SK-MEL-5 (cell line): ENCODE results near the gene ZRANB3. TPM values are rescaled to one million over a fixed set of nuclear protein-coding genes. Genes with fewer than 3 reads are reported as not detected.

Experiments
- DNase-seq: peaks from one replicate; pipeline ENCODE4 v3.0.0-alpha.2; 2016; ENCODE audit warnings: low read depth, low spot score
- in situ Hi-C: cut with HindIII; loops from 2 replicates; pipeline ENCODE4 v1.10.0; 2016; ENCODE audit warnings: low sequenced_read_pairs, high pct_unique_total_duplicates, low pct_unique_long_range_greater_than_20kb
- total RNA-seq: library from RNA; depleted of rRNA; stranded (reverse); fragments of >200 nt; shearing (Covaris generic); gene quantifications from 2 replicates; pipeline ENCODE4 v1.2.3, GENCODE V29; 2014

ZRANB3 gene
- total RNA-seq, 1 experiment from 2014 or later = 9.7 TPM

DNA sequence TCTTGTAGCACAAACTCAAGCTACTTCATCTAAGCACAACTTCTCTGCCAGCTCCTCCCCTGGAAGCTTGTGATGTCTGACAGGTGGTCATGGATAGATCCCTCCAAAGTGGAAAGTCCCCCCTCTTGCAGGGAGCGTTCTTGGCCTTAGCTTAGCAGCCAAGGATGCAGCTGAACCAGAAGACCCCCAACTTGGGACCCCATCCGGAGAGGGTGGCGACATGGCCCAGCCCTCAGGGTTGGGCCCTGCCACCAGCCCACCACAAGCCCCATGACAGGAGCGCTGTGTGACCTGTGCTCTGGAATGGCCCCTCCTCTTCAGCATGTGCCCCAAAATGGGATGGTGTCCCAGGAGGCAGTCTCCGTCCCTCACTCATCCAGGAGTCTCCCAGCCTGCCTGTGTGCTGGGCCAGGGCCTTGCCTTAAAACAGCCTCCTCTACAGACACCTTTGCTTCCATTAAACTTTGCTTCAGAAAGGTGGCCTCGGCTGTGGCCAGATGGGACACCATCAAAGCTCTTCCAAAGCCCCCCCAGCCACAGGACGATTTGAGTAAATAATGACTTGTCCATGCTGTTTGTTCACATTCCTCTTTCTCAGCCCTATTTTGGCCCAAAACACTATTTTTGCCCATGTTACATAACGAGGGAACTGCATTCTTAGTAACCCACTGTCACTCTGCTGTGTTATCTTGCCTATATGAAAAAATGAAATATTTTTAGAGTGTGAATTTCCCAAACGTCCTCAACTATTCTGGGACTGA lies 356.8 kb downstream of the ZRANB3 start:
- in situ Hi-C loops = no loop called here

DNA sequence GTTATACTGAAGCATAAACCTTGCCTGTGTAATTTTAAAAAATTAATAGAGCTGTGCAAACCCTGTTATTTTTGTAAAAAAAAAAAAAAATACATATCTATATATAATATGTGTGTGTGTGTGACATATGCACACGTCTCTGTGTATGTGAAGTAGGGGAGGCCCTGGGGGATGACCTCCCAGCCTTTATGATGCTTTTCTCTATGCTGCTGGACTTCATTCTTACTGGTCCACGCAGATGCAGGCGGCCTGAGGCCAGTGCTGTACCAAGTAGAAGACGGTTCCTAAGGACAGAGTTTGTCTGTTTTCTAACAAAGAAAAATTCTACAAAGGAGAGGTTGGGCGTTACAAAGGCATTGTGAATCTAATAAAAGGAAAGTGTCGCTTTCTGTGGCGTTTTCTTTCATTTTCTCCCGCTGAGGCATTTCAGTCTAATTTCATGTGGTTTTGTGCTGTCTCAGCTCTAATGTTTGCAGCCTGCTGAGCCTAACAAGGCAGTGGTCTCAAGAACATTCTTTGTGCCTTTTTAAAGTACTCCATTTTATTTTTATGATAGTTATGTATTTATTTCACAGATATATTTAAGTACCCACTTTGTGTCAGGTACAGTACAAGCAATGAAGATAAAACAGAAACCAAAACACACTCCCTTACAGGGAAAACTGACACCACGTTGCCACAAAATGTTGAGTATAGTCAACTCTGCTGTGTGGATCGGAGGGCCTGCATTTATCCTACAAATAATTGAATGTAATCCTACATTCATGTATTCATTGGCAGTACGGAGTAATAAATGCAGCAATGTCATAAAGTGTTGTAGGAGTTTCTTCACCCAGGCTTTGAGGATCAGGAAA lies 360.9 kb downstream of the ZRANB3 start:
- DNase-seq = no peak

More for the DNA sequence above, 356.8 kb downstream of the ZRANB3 start:
- DNase-seq = no peak

DNA sequence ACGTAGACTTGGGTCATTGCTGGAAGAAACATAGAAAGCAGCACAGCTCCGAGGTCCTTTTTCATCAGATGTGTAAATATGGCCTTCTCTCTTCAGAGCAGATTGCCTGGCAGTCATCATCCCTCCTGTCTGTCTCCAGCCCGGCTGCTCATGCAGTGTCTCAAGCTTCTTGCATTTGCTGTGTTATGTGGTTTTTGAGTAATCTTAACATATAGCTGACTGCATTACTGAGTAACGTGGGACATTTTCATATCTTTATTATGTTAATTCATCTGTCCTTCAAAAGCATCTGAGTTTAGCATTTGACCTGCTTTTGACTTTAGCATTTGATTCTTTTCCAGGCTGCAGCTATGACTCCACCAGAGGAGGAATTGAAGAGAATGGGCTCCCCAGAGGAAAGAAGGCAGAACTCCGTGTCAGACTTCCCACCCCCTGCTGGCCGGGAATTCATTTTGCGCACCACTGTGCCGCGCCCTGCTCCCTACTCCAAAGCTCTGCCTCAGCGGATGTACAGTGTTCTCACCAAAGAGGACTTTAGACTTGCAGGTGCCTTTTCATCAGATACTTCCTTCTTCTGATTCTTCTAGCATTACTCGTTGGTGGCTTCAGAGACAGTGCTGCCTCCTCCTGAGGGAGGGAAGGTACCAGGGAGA lies 362.7 kb downstream of the ZRANB3 start:
- DNase-seq = no peak
- in situ Hi-C loops = no loop called here

More for the DNA sequence above, 360.9 kb downstream of the ZRANB3 start:
- in situ Hi-C loops = no loop called here

DNA sequence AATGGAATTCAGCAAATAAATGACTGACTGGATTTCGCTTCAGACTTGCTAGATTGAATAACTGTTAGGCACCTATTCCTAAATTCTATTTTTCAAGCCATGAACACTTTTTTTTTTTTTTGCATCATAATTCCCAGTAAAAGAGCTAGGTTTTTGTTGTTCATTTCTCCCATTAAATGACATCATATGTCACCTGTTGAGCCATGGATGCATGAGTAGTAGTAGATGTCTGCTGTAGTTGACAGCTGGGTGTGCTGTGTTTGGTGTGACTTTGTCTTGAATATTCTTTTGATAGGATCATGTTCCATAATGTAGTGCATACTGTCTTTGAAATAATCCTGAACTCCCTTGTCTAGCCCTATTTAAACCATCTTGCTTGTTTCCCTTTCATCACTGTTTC lies 363.7 kb downstream of the ZRANB3 start:
- DNase-seq = no peak
- in situ Hi-C loops = no loop called here

DNA sequence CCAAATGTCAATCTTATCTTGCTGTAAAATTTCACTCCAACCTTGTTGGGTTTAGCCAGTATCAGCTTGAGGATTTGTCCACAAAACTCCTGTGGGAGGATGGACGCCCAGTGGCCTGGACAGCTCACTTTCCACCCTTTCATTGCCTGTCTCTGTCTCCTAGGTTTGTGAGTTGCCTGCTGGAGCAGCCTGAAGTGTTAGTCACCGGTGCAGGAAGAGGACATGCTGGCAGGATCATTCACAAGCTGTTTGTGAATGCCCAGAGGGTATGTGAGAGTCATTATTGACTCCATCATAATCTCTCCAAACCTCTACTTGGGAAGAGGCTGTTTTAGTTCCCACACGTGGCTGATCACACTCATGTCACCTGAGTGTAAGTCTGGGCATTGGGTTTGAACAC lies 366.6 kb downstream of the ZRANB3 start:
- in situ Hi-C loops = no loop called here
- peak; percentile 67 for DNase-seq

DNA sequence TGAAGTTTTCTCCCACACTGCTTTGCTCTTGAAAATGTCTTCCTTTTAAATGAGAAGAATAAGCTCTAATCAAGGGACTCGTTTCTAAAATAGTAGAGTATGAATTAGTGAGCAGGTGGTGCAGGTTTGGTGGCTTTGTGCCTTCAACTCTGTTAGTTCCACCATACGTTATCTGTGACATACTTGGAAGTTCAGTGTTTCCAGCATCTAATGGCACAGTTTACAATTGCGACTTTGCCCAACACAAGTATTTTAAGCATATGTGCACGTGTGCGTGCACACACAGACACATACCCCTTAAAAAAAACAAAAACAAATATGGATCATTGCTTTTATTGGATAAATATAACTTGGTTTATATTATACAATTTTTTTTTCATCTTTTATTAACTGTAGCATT lies 367.1 kb downstream of the ZRANB3 start:
- no peak for DNase-seq
- in situ Hi-C loops = no loop called here

DNA sequence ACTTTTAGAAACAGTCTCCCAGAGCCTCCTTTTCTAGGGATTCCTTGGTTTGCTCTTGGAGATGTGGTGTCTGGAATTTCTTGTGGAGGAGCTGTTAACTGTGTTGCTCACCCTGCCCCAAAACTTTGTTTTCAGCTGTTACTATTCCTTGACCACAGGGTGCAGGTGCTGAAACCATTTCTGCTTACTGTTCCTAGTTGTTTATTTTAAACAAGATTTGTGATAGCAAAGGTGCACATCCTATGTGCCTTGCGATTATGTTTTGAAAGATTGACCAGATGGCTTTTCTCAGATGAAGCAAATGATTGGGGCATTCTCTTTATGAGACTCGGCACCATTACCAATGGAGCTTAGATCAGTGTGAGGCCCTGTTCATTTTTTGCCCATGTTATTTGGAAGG lies 367.7 kb downstream of the ZRANB3 start:
- in situ Hi-C loops = no loop called here
- no peak for DNase-seq

DNA sequence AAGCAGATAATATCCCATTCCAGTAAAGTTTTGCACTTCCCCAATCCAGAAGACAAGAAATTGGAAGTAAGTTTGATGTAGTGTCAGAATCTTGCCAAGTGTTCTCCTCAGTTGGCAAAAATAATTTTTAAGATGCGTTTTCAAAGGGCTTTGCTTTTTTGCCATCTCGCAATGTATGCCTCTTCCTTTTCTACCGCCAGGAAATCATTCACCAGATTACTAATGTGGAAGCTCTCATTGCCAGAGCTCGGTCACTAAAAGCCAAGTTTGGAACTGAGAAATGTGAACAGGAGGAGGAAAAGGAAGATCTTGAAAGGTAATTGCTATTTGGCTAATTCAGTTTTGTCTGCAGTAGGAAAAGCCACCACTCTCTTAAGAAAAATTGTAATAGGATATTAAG lies 368.2 kb downstream of the ZRANB3 start:
- no peak for DNase-seq
- in situ Hi-C loops = no loop called here

DNA sequence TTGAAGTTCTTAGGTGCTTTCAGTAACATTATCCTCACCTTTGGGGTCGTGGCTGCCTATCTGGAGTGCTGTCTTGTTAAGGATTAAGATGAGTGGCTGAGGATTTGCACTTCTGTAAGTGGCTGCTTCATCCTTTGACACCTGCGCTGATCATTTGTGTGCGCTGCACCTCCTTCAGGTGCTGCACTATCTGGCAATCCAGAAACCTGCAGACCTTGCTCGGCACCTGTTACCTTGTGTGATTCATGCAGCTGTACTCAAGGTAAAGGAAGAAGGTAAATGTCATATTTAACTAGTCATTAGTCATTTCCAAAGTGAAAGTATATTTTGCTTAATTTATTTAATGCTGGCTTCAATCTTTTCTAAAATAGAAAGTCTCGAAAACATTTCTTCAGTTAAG lies 368.6 kb downstream of the ZRANB3 start:
- no peak for DNase-seq
- in situ Hi-C loops = no loop called here

DNA sequence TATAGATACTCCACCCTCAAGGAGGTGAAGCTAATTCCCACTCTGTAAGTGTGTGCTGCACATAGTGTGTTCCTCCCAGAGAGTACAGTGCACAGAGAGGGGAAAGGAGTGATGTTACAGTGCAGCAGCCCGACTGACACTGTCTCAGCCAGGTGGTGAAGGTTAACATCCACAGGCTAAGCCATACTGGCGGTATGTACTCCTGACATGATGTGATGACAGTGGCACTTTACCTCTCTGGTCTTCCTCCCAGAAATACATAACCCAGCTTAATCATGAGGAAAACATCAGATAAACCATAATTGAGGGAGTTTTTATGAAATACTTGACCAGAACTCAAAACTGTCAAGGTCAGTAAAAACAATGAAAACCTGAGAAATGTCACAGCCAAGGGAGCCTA lies 371.8 kb downstream of the ZRANB3 start:
- in situ Hi-C loops = no loop called here
- no peak for DNase-seq

DNA sequence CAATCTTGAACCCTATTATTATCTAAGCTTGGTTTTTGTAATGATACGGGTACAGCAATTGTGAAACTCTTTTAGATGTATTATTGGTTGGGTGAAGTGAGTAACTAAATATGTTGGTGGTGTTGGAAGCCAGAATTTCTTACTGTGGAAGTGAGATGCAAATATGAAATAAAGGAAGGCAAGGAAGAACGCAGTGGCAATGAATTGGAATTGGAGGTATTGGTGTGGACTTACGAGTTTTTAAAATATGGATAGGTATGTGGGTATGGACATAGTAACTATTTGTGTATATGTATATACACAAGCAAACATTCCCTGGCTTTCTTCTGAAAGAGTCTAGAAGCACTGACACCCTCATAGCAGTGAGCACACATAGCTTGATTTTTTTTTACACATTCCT lies 373.2 kb downstream of the ZRANB3 start:
- in situ Hi-C loops = no loop called here
- DNase-seq = no peak

DNA sequence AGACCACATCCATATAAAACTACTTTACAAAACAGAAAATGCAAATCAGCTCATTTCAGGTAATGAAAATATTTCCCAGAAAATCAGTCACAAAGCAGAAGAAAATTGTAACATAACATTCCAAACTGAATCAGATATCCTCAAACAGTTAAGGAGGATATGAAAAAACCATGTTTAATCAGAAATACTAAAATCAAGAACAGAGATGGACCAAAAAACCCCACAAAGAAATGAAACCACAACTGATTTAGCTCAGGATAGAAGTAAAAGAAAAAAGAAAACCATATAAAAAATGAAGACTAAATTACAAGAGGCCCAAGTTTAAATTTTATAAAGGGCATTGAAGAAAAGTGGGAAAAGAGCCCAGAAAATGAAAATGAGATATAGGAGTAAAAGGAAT lies 376.1 kb downstream of the ZRANB3 start:
- DNase-seq = no peak
- in situ Hi-C loops = no loop called here

DNA sequence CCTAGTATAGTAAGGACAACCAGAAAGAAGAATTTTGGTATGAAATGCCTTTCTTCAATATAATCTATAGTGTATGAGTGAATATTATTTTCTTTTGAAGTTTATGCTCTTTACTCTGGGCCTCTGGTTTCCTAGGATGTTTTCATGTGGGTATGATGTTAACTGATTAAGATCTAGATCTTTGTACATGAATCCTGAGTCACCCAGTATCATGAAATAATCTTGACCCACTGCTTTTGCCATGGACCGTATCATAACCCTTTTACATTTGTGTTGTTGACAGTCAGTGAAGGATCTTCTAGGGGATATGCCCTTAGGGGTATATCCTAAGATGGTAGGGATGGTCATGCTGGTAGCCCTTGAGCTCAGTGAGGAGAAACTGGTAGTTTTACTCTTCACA lies 378.7 kb downstream of the ZRANB3 start:
- in situ Hi-C loops = no loop called here
- DNase-seq = no peak

DNA sequence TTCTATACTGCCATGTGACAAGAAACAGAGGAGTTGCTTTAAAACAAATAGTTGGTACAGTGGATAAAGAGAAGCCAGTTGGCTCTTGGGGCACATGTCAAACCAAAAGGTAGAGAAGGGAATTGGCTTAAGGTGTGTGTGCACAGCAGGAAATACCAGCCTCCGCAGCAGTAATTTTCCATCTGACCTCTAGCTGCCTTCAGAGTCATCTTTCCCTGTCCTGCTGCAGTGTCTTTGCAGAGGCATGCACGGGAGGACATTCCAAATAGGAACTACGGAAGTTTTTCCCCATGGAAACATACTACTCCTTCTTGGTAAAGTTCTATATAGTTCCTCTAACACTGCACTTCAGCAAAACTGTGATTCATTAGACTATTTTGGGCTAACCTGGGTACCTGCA lies 379.4 kb downstream of the ZRANB3 start:
- DNase-seq = no peak
- in situ Hi-C loops = no loop called here

DNA sequence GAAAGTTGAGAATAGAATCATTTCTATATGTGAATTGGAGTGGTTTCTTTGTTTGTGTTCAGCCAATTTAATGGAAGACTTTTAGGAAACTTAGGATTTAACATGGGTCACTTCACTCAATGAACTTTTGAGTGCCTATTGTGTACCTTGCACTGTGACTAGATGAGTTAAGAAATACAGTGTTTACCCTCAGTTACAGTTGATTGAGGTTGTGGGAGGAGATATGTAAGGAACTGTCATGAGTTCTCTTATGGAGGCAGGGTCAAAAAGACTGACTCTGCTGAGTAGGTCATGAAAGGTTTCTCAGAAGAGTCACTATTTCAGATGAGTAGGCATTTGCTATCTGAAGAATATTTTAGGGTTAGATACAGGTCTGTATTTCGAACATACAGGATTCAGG lies 380.3 kb downstream of the ZRANB3 start:
- no peak for DNase-seq
- in situ Hi-C loops = no loop called here

DNA sequence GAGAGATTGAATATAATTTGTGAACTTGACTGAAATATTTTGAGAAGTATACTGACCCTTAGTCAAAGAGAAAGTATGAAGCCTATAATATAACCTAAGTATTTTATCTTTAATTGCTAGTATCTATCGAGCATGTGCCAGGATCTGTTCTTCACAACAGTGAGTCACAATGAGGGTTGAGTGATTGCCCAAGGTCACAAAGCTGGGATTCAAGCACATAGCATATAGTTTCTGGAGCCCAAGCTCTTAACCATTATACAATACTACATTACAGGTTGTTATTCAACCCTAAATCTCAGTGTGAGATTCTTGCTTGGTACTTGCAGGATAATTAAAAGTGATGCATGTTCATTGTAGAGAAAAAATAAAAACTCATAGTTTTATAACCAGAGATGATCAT lies 381.8 kb downstream of the ZRANB3 start:
- DNase-seq = no peak

DNA sequence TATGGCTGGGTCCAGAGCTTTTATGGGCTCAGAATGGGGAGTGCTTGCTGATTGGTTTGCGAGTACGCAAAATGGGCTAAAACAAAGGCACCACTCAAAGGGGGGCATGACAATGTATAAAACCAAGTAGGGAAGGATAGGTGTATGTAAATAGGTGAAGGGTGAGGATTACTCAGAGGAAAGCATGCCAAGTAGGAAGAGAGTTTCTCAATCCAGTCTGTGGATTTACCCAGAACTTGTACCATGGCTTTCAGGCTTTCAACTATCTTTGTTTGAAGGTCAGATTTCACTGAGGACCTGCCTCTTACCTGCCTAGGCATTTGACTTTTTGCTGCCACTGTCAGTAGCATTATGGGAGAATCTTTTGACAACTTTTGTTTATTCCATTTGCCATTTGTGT lies 386.7 kb downstream of the ZRANB3 start:
- in situ Hi-C loops = no loop called here
- DNase-seq = no peak

More for the DNA sequence above, 381.8 kb downstream of the ZRANB3 start:
- in situ Hi-C loops = no loop called here

DNA sequence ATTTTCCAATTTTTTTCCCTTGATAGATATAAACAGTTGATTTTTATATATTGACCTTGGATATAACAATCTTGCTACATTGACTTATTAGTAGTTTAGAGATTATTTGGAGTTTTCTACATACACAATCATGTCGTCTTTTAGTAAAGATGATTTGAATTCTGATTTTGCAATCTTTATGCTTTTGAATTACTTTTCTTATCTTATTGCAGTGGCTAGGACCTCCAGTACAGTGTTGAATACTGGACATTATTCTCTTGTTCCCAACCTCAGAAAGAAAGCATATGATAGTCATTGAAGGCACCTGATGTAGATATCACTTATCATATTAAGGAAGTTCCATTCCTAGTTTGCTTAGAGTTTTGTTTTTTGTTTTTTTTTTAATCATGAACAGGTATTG lies 388.7 kb downstream of the ZRANB3 start:
- DNase-seq = no peak
- in situ Hi-C loops = no loop called here
